Measurements from ENCODE around the gene FURIN.

The FURIN gene

DNA sequence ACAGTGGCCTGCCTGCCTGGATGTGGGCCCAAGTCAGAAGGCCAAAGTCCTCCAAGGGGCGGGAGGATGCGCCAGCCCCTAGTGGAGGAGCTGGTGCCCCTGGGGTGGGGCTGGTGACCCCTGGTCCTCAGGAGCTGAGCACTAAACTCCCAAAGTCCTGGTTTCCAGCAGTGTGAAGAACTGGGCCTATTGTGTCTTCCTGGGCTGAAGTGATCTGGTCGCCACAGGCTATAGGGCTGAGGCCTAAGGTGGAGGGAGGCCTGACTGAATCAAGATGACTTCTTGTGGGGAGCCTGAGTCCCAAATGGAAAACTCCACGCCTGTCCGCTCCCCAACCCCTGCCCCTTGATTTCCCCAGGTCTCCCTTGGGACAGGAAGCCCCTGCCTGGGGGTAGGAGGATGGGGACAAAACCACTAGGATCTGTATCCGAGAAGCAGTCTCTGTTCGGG, 15.2 kb downstream of the FURIN start:
- no peak overlapping the region for H3K4me3 ChIP-seq (ENCODE audit: low read length in 2 of 2)
- no CpG with 5 or more reads among the region's 7 CpGs for WGBS, 2 donors (ENCODE audit: extremely low coverage in 2 of 2, insufficient read length in 2 of 2, insufficient replicate concordance in 1 of 2)
- DNase-seq (ENCODE audit: low spot score): no peak

DNA sequence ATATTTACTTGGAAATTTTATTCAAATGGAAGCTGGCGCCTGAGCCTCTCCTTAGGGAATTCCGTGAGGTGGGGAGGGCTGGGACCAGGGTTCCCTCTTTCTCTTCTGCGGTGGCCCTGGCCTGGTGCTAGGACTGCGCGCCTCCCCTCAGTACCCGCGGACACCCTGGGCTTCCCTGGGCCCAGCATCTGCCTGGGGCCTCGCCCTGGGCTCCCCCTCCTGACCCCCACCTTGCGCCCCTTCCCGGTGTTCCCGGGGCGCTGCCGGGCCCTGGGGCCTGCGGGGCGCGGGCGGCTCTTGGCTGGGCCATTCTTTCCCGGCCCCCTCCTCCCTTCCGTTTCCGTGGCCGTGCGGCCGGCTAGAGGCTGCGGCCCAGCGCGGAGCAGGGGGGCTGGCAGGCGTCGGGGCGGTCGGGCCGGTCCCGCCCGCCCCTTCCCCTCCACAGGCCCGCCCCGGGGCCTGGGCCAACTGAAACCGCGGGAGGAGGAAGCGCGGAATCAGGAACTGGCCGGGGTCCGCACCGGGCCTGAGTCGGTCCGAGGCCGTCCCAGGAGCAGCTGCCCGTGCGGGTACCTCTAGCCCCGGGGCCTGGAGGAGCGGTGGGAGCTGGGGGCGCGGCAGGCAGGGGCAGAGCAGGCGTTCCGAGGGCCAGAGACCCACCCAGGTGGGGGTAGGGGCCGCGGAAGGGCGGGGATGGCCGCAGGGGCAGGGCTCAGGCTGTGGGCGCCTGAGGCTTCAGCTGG, 15.8 kb downstream of the FURIN start, which contains the start of gene FES:
TSS of gene FES (plus strand) at position 529 of the 743 bp plus-strand sequence. CDS start 542 bp downstream, outside the sequence.
- Histone ChIP-seq H3K36me3 (replicated peaks in 1 of 2; ENCODE audit: control insufficient read depth in 2 of 2, insufficient read depth in 2 of 2, low read length in 2 of 2) (peaks cover 10 to 12% of the 10 kb centered on the region in 2 donors), H3K4ac (ENCODE audit: low read length) (no peak within 1 kb of the TSS), H2BK5ac (ENCODE audit: low read length) (no peak within 1 kb of the TSS), H3K79me1 (ENCODE audit: low read depth, low read length) (peaks cover 2% of the 10 kb centered on the region), H2AK5ac (ENCODE audit: low read depth, low read length) (peak within 1 kb of the TSS; percentile 96), H4K8ac (ENCODE audit: low read depth, low read length) (peak within 1 kb of the TSS; percentile 8), H3K27ac (replicated peaks; ENCODE audit: low read length) (peak within 1 kb of the TSS; percentile 24), H3K18ac (ENCODE audit: low read length) (peak within 1 kb of the TSS; percentile 97), H3K9ac (ENCODE audit: low read depth, low read length, poor library complexity) (peak within 1 kb of the TSS; percentile 94), H2BK120ac (ENCODE audit: low read depth, low read length) (peak within 1 kb of the TSS; percentile 92), H3K4me1 (ENCODE audit: control insufficient read depth in 2 of 2, insufficient read depth in 1 of 2, low read depth in 1 of 2, low read length in 2 of 2) (peaks cover 7 to 13% of the 10 kb centered on the region in 2 donors), H3K27me3 (ENCODE audit: control insufficient read depth in 3 of 3, insufficient read depth in 3 of 3, low read depth in 1 of 3, low read length in 3 of 3) (no peaks in the 10 kb centered on the region), H3K9me3 (replicated peaks in 1 of 2; ENCODE audit: control insufficient read depth in 2 of 2, insufficient read depth in 1 of 2, low read depth in 1 of 2, low read length in 2 of 2) (no peaks in the 10 kb centered on the region), H3K4me2 (ENCODE audit: insufficient read depth, low read length, poor library complexity, severe bottlenecking) (peak within 1 kb of the TSS; percentile 52), H3K4me3 (ENCODE audit: low read length in 2 of 2) (peak within 1 kb of the TSS in 1 of 2 donors; percentile 26), H2BK15ac (ENCODE audit: low read length) (peak within 1 kb of the TSS; percentile 17), H4K91ac (ENCODE audit: low read depth, low read length, poor library complexity) (peak within 1 kb of the TSS; percentile 61), H2AFZ (ENCODE audit: low read length) (peak within 1 kb of the TSS; percentile 59), H3K23ac (ENCODE audit: low read depth, low read length, poor library complexity) (peak within 1 kb of the TSS; percentile 61), H2BK12ac (ENCODE audit: low read length) (no peak within 1 kb of the TSS), H3K14ac (ENCODE audit: low read length) (no peak within 1 kb of the TSS)
- WGBS, 2 donors (ENCODE audit: extremely low coverage in 2 of 2, insufficient read length in 2 of 2, insufficient replicate concordance in 1 of 2): no CpG with 5 or more reads among the region's 58 CpGs
- DNase-seq (ENCODE audit: low spot score): peak; percentile 40

More for the DNA sequence above, 15.2 kb downstream of the FURIN start:
- peaks cover 2% of the 10 kb centered on the region for H3K79me1 ChIP-seq (ENCODE audit: low read depth, low read length)
- H2BK120ac ChIP-seq (ENCODE audit: low read depth, low read length): no peak overlapping the region
- H3K18ac ChIP-seq (ENCODE audit: low read length): no peak overlapping the region
- no peak overlapping the region for H3K9ac ChIP-seq (ENCODE audit: low read depth, low read length, poor library complexity)
- peak overlapping the region; percentile 59 for H2AFZ ChIP-seq (ENCODE audit: low read length)
- H3K23ac ChIP-seq (ENCODE audit: low read depth, low read length, poor library complexity): peak overlapping the region; percentile 4
- no peak overlapping the region for H2BK15ac ChIP-seq (ENCODE audit: low read length)
- no peak overlapping the region for H2BK5ac ChIP-seq (ENCODE audit: low read length)
- no peak overlapping the region for H3K4ac ChIP-seq (ENCODE audit: low read length)
- peaks cover 12 to 17% of the 10 kb centered on the region in 2 donors for H3K36me3 ChIP-seq (replicated peaks in 1 of 2; ENCODE audit: control insufficient read depth in 2 of 2, insufficient read depth in 2 of 2, low read length in 2 of 2)
- H3K4me2 ChIP-seq (ENCODE audit: insufficient read depth, low read length, poor library complexity, severe bottlenecking): peak overlapping the region; percentile 52
- peaks cover 7 to 13% of the 10 kb centered on the region in 2 donors for H3K4me1 ChIP-seq (ENCODE audit: control insufficient read depth in 2 of 2, insufficient read depth in 1 of 2, low read depth in 1 of 2, low read length in 2 of 2)
- no peak overlapping the region for H2BK12ac ChIP-seq (ENCODE audit: low read length)
- no peak overlapping the region for H4K91ac ChIP-seq (ENCODE audit: low read depth, low read length, poor library complexity)
- H3K27ac ChIP-seq (replicated peaks; ENCODE audit: low read length): peak overlapping the region; percentile 24
- H3K9me3 ChIP-seq (replicated peaks in 1 of 2; ENCODE audit: control insufficient read depth in 2 of 2, insufficient read depth in 1 of 2, low read depth in 1 of 2, low read length in 2 of 2): no peaks in the 10 kb centered on the region
- H3K14ac ChIP-seq (ENCODE audit: low read length): no peak overlapping the region
- H2AK5ac ChIP-seq (ENCODE audit: low read depth, low read length): peak overlapping the region; percentile 96
- H4K8ac ChIP-seq (ENCODE audit: low read depth, low read length): no peak overlapping the region
- H3K27me3 ChIP-seq (ENCODE audit: control insufficient read depth in 3 of 3, insufficient read depth in 3 of 3, low read depth in 1 of 3, low read length in 3 of 3): no peaks in the 10 kb centered on the region

DNA sequence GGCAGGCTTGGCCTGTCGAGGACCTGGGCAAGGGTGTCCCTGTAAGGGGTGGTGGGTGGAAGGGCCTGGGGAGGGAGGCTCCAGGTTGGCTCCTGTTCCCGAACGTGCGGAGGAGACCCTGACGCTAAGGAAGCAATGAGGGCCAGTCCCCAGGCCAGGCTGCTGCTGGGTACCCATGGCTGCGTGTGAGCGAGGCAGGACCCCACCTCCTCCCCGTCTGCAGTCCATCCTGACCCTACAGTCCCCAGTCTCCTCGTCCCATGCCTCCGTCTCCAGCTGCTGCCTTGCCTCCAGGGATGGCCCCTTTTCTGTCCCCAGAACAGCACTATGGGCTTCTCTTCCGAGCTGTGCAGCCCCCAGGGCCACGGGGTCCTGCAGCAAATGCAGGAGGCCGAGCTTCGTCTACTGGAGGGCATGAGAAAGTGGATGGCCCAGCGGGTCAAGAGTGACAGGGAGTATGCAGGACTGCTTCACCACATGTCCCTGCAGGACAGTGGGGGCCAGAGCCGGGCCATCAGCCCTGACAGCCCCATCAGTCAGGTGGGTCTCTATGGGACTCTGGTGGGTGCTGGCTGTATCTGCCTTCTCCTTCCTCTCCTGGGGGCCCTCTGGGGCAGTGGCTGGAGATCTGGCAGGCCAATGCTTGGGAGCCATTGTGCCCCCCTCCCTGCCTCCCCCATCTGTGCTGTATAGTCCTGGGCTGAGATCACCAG, 16.5 kb downstream of the FURIN start:
- Histone ChIP-seq H2BK120ac (ENCODE audit: low read depth, low read length) (peak overlapping the region; percentile 92), H3K9ac (ENCODE audit: low read depth, low read length, poor library complexity) (peak overlapping the region; percentile 94), H3K4me2 (ENCODE audit: insufficient read depth, low read length, poor library complexity, severe bottlenecking) (peak overlapping the region; percentile 52), H2BK5ac (ENCODE audit: low read length) (no peak overlapping the region), H2BK12ac (ENCODE audit: low read length) (no peak overlapping the region), H2BK15ac (ENCODE audit: low read length) (peak overlapping the region; percentile 17), H3K36me3 (replicated peaks in 1 of 2; ENCODE audit: control insufficient read depth in 2 of 2, insufficient read depth in 2 of 2, low read length in 2 of 2) (peaks cover 5 to 6% of the 10 kb centered on the region in 2 donors), H3K4me1 (ENCODE audit: control insufficient read depth in 2 of 2, insufficient read depth in 1 of 2, low read depth in 1 of 2, low read length in 2 of 2) (peaks cover 7 to 13% of the 10 kb centered on the region in 2 donors), H4K91ac (ENCODE audit: low read depth, low read length, poor library complexity) (peak overlapping the region; percentile 18), H3K27ac (replicated peaks; ENCODE audit: low read length) (no peak overlapping the region), H3K79me1 (ENCODE audit: low read depth, low read length) (peaks cover 2% of the 10 kb centered on the region), H3K14ac (ENCODE audit: low read length) (no peak overlapping the region), H3K4me3 (ENCODE audit: low read length in 2 of 2) (peak overlapping the region in 1 of 2 donors; percentile 26), H2AFZ (ENCODE audit: low read length) (peak overlapping the region; percentile 59), H2AK5ac (ENCODE audit: low read depth, low read length) (peak overlapping the region; percentile 60), H3K9me3 (replicated peaks in 1 of 2; ENCODE audit: control insufficient read depth in 2 of 2, insufficient read depth in 1 of 2, low read depth in 1 of 2, low read length in 2 of 2) (no peaks in the 10 kb centered on the region), H3K4ac (ENCODE audit: low read length) (no peak overlapping the region), H4K8ac (ENCODE audit: low read depth, low read length) (peak overlapping the region; percentile 8), H3K27me3 (ENCODE audit: control insufficient read depth in 3 of 3, insufficient read depth in 3 of 3, low read depth in 1 of 3, low read length in 3 of 3) (no peaks in the 10 kb centered on the region), H3K23ac (ENCODE audit: low read depth, low read length, poor library complexity) (peak overlapping the region; percentile 61), H3K18ac (ENCODE audit: low read length) (peak overlapping the region; percentile 97)
- no peak for DNase-seq (ENCODE audit: low spot score)
- no CpG with 5 or more reads among the region's 16 CpGs for WGBS, 2 donors (ENCODE audit: extremely low coverage in 2 of 2, insufficient read length in 2 of 2, insufficient replicate concordance in 1 of 2)
